BE2C (cell line): ENCODE results near the gene KCNH4.
"Not testable (repeated sequence)": the region's sequence is repeated elsewhere in the genome, so short reads cannot be mapped to it uniquely, and the experiment has no call there.

ENCODE experiments used
- DNase-seq: peaks from one replicate; pipeline ENCODE4 v3.0.0-alpha.2; 2020
- H3K27me3 ChIP-seq: fragments of 250-450 bp; sonication (Bioruptor Pico); 2 replicates; pipeline ENCODE4 v1.5.1; 2020; ENCODE audit warnings: mild to moderate bottlenecking
- H3K36me3 ChIP-seq: fragments of 250-450 bp; sonication (Bioruptor Pico); 2 replicates; pipeline ENCODE4 v1.5.1; 2020; ENCODE audit warnings: mild to moderate bottlenecking
- H3K4me1 ChIP-seq: fragments of 250-450 bp; sonication (Bioruptor Pico); 2 replicates; pipeline ENCODE4 v1.5.1; 2020
- H3K4me3 ChIP-seq: 2 replicates; pipeline ENCODE4 v1.5.1; 2011; ENCODE audit warnings: low read depth, low read length
- H3K9me3 ChIP-seq: fragments of 250-450 bp; sonication (Bioruptor Pico); 2 replicates; pipeline ENCODE4 v1.5.1; 2020
- CTCF ChIP-seq: IDR thresholded peaks from 2 replicates; pipeline ENCODE4 v1.5.1; 2012; ENCODE audit warnings: mild to moderate bottlenecking, low read depth, low read length

KCNH4 gene

DNA sequence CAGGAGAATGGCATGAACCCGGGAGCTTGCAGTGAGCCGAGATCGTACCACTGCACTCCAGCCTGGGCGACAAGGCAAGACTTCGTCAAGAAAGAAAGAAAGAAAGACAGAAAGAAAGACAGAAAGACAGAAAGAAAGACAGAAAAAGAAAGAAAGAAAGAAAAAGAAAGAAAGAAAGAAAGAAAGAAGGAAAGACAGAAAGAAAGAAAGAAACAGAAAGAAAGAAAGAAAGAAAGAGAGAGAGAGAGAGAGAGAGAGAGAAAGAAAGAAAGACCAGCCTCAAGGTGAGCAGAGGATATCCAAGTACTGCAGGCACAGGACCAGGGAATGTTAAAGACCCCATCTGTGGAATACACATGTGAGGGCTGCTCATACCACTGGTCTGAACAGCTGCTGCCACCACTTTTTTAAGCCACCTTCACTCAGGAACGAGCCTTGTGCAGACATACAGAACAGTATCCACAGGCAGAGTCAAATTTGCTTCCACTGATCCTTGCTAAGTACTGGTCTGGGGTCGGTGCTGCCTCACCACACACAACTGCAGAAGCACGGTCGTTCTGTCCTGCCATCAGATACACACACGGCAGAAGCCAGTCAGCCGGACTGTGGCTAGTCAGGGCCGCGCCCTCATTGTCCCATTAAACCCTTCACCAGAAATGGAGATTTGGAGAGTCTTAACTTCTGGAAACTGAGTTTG is 33.9 kb downstream of the KCNH4 start:
- H3K4me1 ChIP-seq = no peaks in the 10 kb centered on the region
- no peaks in the 10 kb centered on the region for H3K27me3 ChIP-seq
- no peak for TF ChIP-seq CTCF
- peaks cover 30% of the 10 kb centered on the region for H3K36me3 ChIP-seq
- no peak for DNase-seq
- H3K4me3 ChIP-seq = no peak overlapping the region
- H3K9me3 ChIP-seq = no peaks in the 10 kb centered on the region

DNA sequence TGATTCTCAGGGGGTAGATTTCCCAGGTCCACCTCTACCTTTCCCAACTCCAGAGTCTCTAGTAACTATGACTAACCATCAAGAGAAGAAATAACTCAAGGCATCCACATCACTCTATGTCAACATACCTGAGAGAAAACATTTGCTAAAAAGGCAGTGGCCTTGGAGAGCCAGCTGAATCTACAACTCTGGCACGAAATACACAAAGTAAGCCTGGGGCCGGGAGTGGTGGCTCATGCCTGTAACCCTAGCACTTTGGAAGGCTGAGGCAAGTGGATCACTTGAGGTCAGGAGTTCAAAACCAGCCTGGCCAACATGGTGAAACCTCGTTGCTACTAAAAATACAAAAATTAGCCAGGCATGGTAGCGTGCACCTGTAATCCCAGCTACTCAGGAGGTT is 37.8 kb downstream of the KCNH4 start:
- not testable (repeated sequence) for H3K27me3 ChIP-seq, H3K9me3 ChIP-seq, H3K4me1 ChIP-seq, H3K4me3 ChIP-seq, DNase-seq
- peaks cover 29% of the 10 kb centered on the region for H3K36me3 ChIP-seq

DNA sequence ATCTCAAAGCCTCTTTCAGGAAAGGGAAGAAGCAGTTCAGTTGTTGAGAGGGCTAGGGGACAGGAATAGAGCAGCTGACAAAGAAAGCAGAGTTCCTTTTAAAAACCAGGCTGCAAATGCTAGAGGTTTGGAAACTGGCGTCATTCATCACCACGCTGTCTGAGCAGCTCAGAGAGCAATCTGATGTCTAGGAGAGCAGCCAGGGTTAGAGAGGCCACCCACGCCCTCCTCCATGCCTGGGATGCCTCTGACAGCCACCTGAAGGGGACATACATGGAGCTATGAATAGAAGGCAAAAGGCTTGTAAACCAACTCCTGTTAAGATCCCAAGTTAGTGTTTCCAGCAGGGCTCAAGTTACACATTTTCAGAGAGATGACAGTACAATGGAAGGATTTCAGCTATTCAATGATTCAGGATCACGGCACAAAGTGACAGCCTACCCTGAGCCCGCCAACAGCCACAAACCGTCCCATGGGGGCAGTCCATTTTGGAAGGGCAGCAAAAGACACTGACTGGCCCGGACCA is 38.5 kb downstream of the KCNH4 start:
- DNase-seq = no peak
- Histone ChIP-seq H3K9me3 (no peaks in the 10 kb centered on the region), H3K4me3 (no peak overlapping the region), H3K27me3 (no peaks in the 10 kb centered on the region), H3K36me3 (peaks cover 25% of the 10 kb centered on the region), H3K4me1 (no peaks in the 10 kb centered on the region)
- TF ChIP-seq CTCF = no peak

- Histone ChIP-seq H3K9me3 (no peaks in the 10 kb centered on the region), H3K4me3 (no peak overlapping the region), H3K4me1 (no peaks in the 10 kb centered on the region), H3K36me3 (peaks cover 30% of the 10 kb centered on the region), H3K27me3 (no peaks in the 10 kb centered on the region)
- DNase-seq = no peak
- TF ChIP-seq CTCF = no peak
Observed at GRCh38 chr17:42141382-42141781, 39.6 kb downstream of the KCNH4 start.

DNA sequence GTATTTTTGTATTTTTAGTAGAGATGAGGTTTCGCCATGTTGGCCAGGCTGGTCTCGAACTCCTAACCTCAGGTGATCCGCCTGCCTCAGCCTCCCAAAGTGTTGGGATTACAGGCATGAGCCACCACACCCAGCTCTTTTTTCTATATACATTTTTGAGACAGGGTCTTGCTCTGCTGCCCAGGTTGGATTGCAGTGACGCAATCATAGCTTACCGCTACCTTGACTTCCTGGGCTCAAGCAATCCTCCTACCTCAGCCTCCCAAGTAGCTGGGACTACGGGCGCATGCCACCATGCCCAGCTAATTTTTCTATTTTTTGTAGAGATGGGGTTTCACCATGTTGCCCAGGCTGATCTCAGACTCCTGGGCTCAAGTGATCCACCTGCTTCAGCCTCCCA is 40.3 kb downstream of the KCNH4 start:
- DNase-seq, H3K4me3 ChIP-seq, H3K4me1 ChIP-seq, H3K27me3 ChIP-seq, H3K9me3 ChIP-seq: not testable (repeated sequence)
- peaks cover 28% of the 10 kb centered on the region for H3K36me3 ChIP-seq

DNA sequence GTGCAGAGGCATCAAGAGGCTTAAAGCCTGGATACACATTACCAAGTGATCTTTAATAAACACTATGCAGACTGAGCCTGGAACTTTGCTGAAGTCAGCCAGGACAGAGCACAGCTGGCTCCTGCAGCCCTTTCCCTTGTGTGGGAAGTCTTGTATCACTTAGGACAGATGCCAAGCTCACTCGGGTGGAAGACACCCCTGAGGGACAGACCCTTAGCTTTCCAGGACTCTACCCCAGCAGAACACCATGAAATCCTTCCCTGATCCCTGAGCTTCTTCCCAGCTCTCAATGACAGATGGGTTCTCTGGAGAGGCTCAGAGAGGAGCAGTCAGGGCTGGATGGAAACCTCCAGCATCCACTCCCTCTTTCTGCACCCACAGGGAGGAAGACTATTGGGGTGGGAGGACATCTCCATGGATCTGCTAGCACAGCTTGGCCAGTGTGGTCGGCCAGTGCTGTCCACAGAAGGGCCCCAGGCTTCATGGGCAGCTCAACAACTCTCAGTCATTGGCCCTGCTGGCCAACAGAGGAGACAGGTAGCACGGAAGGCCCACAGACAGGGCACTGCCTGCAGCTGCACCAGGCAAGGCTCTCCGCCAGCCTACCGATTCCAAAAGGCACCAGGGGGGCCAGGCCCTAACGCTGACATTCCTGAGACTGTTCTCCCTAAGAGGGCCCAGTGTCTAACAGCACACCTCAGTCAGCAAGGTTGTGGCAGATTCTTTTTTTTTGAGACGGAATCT is 42.0 kb downstream of the KCNH4 start:
- Histone ChIP-seq H3K36me3 (peaks cover 23% of the 10 kb centered on the region), H3K27me3 (no peaks in the 10 kb centered on the region), H3K4me1 (peaks cover under 1% of the 10 kb centered on the region; the same call in 1 of the 2 replicates), H3K9me3 (no peaks in the 10 kb centered on the region), H3K4me3 (no peak overlapping the region)
- no peak for DNase-seq
- TF ChIP-seq CTCF = no peak

GRCh38 chr17:42136654-42137051 is 44.3 kb downstream of the KCNH4 start:
- TF ChIP-seq CTCF = no peak
- Histone ChIP-seq H3K27me3 (no peaks in the 10 kb centered on the region), H3K9me3 (no peaks in the 10 kb centered on the region), H3K4me3 (no peak overlapping the region), H3K36me3 (peaks cover 18% of the 10 kb centered on the region), H3K4me1 (peaks cover 5% of the 10 kb centered on the region)
- DNase-seq = no peak
